Ovary (tissue), 9 donors: ENCODE results near the gene CAMTA2. TPM values are rescaled to one million over a fixed set of nuclear protein-coding genes. Genes with fewer than 3 reads are reported as not detected.

Experiments
- DNase-seq, 5 donors: peaks; one replicate each; pipeline ENCODE4 v3.0.0-alpha.2; 2019 to 2020
- H3K27ac ChIP-seq, 2 donors: fragments of 200-600 bp; one replicate each; pipeline versions ENCODE4 v1.5.1 to v1.8.0; 2019 to 2022
- H3K27me3 ChIP-seq: fragments of 200-600 bp; one replicate; pipeline ENCODE4 v1.8.0; 2022
- H3K36me3 ChIP-seq: fragments of 200-600 bp; sonication (generic); one replicate; pipeline ENCODE4 v1.5.1; 2019
- H3K4me1 ChIP-seq: one replicate; pipeline ENCODE4 v1.8.1; 2013; ENCODE audit warnings: mild to moderate bottlenecking, moderate library complexity; ENCODE audit not compliant: insufficient read depth
- H3K4me3 ChIP-seq: fragments of 200-600 bp; sonication (generic); one replicate; pipeline ENCODE4 v1.5.1; 2017
- H3K9me3 ChIP-seq, 2 donors: fragments of 200-600 bp in 1 of 2; sonication (generic) in 1 of 2; one replicate each; pipeline versions ENCODE4 v1.5.1 to v1.8.1; 2013 to 2019; ENCODE audit warnings: mild to moderate bottlenecking in 1 of 2, moderate library complexity in 1 of 2
- CTCF ChIP-seq, 3 donors: fragments of 450-650 bp in 2 of 3; fragments of 200-600 bp in 1 of 3; IDR thresholded peaks; one replicate each; pipeline versions ENCODE4 v1.5.1 to v1.8.0; 2016 to 2022; ENCODE audit warnings: antibody characterized with exemption in 3 of 3, mild to moderate bottlenecking in 1 of 3
- EP300 ChIP-seq: sonication (generic); formaldehyde crosslinking; IDR thresholded peaks from one replicate; pipeline ENCODE4 v1.6.1; 2017; ENCODE audit warnings: antibody characterized with exemption
- POLR2A ChIP-seq: fragments of 450-650 bp; IDR thresholded peaks from one replicate; pipeline ENCODE4 v1.6.1; 2017; ENCODE audit warnings: antibody characterized with exemption, mild to moderate bottlenecking, moderate library complexity
- WGBS, 3 donors: extraction: QIAGEN DNeasy Blood & Tissue Kit in 1 of 3; methylation state at CpG; one replicate each; pipeline versions ENCODE4 v1.1.5 to v1.1.7; 2013 to 2017; 5-methylcytosine and 5-hydroxymethylcytosine counted together
- intact Hi-C, 4 donors: fragments of 100-400 bp; cut with DNase I; formaldehyde crosslinking; loops; one replicate each; pipeline versions ENCODE4 v1.11.0 to v1.15.1; 2022 to 2023
- polyA plus RNA-seq, 2 donors: library from polyadenylated mRNA; stranded (reverse); fragments of 200-250 nt in 1 of 2; fragments of 350-450 nt in 1 of 2; fragmentation: Illumina TruSeq in 1 of 2; extraction: RNeasy Lipid Tissue Mini Kit (QIAGEN cat#74804) in 1 of 2; gene quantifications; one replicate each; pipeline ENCODE4 v1.2.3, GENCODE V29; 2013 to 2014
- total RNA-seq, 7 donors: library from RNA; depleted of rRNA in 2 of 7; stranded (reverse); fragments of >200 nt in 2 of 7; fragmentation: NEBNext Ultra II Directional in 3 of 7; extraction: Animal tissue kit (Norgen Biotek cat#: 25700) in 3 of 7; gene quantifications; one replicate each; pipeline versions ENCODE4 v1.1.0 to v1.2.4, GENCODE V29; 2016 to 2023
- donor health status: DM: no; HTN: no; CAD: no; lungs with moderate emphysema.
- donor health status: DM: no; HTN: no; CAD: no.
- donor health status: Bipolar disorder and iron deficiency.
- donor health status: DM: yes; HTN: yes; CAD: no.
- donor health status: DM: no; HTN: no; CAD: no.
- donor health status: DM: yes; HTN: yes; CAD: no.

The CAMTA2 gene
- total and polyA plus RNA-seq, 9 donors: 10.2 to 71.2 (median 33.0) TPM

DNA sequence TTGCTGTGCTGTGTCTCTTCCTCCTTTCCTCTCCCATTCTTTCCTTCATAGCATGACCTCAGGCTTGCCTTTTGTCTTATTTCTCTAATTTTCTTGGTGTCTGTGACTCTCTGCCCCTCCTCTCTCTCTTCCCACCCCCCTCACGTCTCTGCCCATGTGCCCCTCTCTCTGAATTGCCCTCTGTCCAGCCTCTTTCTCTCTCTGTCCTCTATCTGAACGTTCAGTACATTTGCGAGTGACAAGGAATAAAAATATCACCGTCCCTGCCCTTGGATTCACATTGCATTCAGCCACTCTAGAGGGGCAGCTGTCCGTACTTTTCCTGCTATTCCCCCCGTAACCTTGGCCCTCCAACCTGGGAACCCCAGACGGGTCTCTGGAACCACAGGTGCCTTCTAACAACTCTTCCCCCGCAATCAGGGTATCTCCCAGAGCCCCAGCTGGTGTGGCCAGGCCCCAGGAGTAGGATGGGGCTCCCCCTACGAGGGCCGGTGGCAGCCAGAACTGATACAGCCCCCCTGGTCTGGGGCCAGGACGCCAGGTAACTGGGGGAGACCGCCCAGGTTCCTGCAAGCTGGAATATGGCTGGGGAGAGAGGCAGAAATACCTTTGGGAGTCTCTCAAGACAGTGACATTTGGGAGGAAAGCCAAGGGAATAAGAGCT lies 12.1 kb upstream of the CAMTA2 start:
- intact Hi-C loops: no loop called here
- H3K27ac ChIP-seq: peak overlapping the region; percentile 16
- no peak for DNase-seq
- H3K27me3 ChIP-seq: no peaks in the 10 kb centered on the region
- peak overlapping the region; percentile 3 for H3K4me3 ChIP-seq
- H3K36me3 ChIP-seq: no peaks in the 10 kb centered on the region
- WGBS, 3 donors: 53 to 58% (median 57%) methylated on average over 12 of the region's 12 CpGs
- TF ChIP-seq CTCF (IDR thresholded peaks at IDR 0.05) (no peak), POLR2A (no peak), EP300 (no peak)
- no peaks in the 10 kb centered on the region for H3K9me3 ChIP-seq
- H3K4me1 ChIP-seq: peaks cover 11% of the 10 kb centered on the region

- intact Hi-C loops: no loop called here
- peak in 2 of 5 donors; percentile 47 to 49 for DNase-seq
- TF ChIP-seq CTCF (IDR thresholded peaks at IDR 0.05): no peak
- no peak for TF ChIP-seq POLR2A
- TF ChIP-seq EP300: no peak
- peaks cover 12% of the 10 kb centered on the region for H3K4me1 ChIP-seq
- no peak overlapping the region for H3K27ac ChIP-seq
- peak overlapping the region; percentile 75 for H3K4me3 ChIP-seq
- no peaks in the 10 kb centered on the region for H3K9me3 ChIP-seq
- H3K36me3 ChIP-seq: no peaks in the 10 kb centered on the region
- WGBS, 3 donors: 10 to 13% (median 12%) methylated on average over 14 of the region's 14 CpGs
- H3K27me3 ChIP-seq: no peaks in the 10 kb centered on the region
These were observed 11.4 kb upstream of the CAMTA2 start for GRCh38 chr17:4998732-4999429.

DNA sequence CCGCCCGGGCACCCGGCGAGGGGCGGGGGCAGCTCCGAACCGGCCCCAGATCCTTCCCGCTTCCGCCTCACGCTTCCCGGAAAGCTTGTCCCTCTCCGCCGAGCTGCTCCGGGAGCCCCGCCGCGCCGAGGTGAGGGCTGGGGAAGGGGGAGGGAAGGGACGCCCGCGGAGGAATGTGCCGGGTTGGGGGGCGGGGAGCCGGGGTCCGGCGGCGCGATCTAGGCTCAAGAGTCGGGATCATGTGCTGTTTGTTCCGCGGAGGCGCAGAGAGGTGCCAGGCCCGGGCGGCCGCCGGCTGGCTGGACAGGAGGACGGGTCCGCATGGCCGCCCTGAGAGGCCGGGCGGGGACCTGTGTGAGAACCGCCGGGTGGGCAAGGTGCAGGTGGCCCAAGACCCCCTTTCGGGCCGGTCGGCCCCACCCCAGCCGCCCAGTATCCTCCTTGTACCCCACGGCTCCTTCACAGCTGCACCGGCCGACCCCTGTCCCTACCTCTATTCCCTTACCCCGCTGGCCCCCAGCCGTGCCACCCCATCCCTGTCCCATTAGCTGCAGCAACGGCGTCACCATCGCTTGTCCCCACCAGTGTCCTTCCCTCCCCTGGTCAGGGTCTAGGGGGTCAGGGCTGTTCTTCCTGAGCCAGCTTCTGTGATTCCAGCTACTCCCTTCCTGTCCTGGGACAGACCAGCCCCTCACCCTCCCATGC lies 10.7 kb upstream of the CAMTA2 start:
- H3K36me3 ChIP-seq: no peaks in the 10 kb centered on the region
- H3K4me1 ChIP-seq: peaks cover 12% of the 10 kb centered on the region
- peak overlapping the region; percentile 75 for H3K4me3 ChIP-seq
- TF ChIP-seq POLR2A (peak; percentile 22), CTCF (IDR thresholded peaks at IDR 0.05) (no peak)
- 0 to 1% (median 0%) methylated on average over 27 to 55 of the region's 55 CpGs for WGBS, 3 donors
- peak overlapping the region; percentile 74 to 90 for H3K27ac ChIP-seq
- no peaks in the 10 kb centered on the region for H3K27me3 ChIP-seq
- H3K9me3 ChIP-seq: no peaks in the 10 kb centered on the region
- DNase-seq: peak; percentile 55 to 78 (median 65)
- intact Hi-C loops: no loop called here

- no peaks in the 10 kb centered on the region for H3K27me3 ChIP-seq
These were observed 10.0 kb upstream of the CAMTA2 start, which contains the start of the genes INCA1 and KIF1C for GRCh38 chr17:4997302-4998026. Gene INCA1, minus strand, starts transcription at chr17:4997522. Its CDS starts 3,085 bp downstream, at chr17:4994437. Gene KIF1C, plus strand, starts transcription at chr17:4997950. Its CDS starts 2,297 bp downstream, at chr17:5000247.

More at GRCh38 chr17:4997302-4998026, 10.0 kb upstream of the CAMTA2 start, which contains the start of the genes INCA1 and KIF1C:
- Histone ChIP-seq H3K36me3 (no peaks in the 10 kb centered on the region), H3K9me3 (no peaks in the 10 kb centered on the region), H3K4me3 (peak within 1 kb of the TSS; percentile 75), H3K4me1 (peaks cover 12% of the 10 kb centered on the region), H3K27ac (peak within 1 kb of the TSS; percentile 74 to 90)
- peak; percentile 94 to 96 (median 95) for DNase-seq
- TF ChIP-seq CTCF (IDR thresholded peaks at IDR 0.05) (peak in 2 of 3 donors; percentile 54 to 59), EP300 (no peak), POLR2A (peak; percentile 74)
- WGBS, 3 donors: 0% methylated on average over 30 to 93 of the region's 93 CpGs
- intact Hi-C loops: no loop called here
